ENCODE results near the gene CTNNA3. TPM values are rescaled to one million over a fixed set of nuclear protein-coding genes. Genes with fewer than 3 reads are reported as not detected.

The CTNNA3 gene
- total RNA-seq, 2 donors from 2014 or later, result 0.37 to 1.1 TPM

DNA sequence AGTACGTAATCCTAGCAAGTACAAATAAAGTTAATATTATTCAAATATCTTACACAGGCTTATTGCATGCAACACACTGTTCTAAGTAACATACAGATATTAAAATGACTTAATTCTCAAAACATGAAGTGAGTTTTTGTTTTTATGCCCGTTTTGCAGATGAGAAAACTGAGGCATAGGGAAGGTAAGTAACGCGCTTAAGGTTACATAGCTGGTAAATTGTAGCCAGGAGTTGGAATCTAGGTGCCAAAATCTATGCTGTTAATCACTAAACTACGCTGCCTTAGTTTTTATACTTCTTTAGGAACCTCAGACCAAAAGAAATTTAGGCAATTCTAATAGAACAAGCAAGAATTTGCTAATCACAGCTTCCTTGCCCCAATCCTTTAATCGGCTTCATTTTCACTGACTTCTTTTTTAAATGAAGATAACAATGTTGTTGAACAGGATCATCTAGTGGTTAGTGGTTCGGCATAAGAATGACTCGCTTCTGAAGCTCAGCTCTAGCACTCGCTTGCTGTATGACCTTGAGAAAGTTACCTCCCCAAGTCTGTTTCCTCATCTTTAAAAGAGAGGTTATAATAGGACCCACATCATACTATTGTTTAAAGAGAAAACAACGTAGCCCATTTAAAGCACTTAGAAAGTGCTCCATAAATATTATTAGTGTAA, 771.2 kb downstream of the CTNNA3 start:
- peaks cover 14% of the 10 kb centered on the region for H3K27me3 ChIP-seq
- H3K9ac ChIP-seq (ENCODE audit: low read depth in 2 of 2, low read length in 2 of 2), result no peak overlapping the region
- no peaks in the 10 kb centered on the region for H3K36me3 ChIP-seq
- no peaks in the 10 kb centered on the region for H3K4me1 ChIP-seq
- H3K9me3 ChIP-seq, result no peaks in the 10 kb centered on the region
- no peak overlapping the region for H3K4me3 ChIP-seq
- intact Hi-C loops (cut with DNase I), result loop anchor here (5.0 kb wide), 1 partner anchor 338 kb away; no protein-coding TSS in a partner anchor
- H3K27ac ChIP-seq, result no peak overlapping the region
- TF ChIP-seq, protein P1, sequence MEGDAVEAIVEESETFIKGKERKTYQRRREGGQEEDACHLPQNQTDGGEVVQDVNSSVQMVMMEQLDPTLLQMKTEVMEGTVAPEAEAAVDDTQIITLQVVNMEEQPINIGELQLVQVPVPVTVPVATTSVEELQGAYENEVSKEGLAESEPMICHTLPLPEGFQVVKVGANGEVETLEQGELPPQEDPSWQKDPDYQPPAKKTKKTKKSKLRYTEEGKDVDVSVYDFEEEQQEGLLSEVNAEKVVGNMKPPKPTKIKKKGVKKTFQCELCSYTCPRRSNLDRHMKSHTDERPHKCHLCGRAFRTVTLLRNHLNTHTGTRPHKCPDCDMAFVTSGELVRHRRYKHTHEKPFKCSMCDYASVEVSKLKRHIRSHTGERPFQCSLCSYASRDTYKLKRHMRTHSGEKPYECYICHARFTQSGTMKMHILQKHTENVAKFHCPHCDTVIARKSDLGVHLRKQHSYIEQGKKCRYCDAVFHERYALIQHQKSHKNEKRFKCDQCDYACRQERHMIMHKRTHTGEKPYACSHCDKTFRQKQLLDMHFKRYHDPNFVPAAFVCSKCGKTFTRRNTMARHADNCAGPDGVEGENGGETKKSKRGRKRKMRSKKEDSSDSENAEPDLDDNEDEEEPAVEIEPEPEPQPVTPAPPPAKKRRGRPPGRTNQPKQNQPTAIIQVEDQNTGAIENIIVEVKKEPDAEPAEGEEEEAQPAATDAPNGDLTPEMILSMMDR (IDR thresholded peaks at IDR 0.05), result no peak
- DNase-seq, result no peak

DNA sequence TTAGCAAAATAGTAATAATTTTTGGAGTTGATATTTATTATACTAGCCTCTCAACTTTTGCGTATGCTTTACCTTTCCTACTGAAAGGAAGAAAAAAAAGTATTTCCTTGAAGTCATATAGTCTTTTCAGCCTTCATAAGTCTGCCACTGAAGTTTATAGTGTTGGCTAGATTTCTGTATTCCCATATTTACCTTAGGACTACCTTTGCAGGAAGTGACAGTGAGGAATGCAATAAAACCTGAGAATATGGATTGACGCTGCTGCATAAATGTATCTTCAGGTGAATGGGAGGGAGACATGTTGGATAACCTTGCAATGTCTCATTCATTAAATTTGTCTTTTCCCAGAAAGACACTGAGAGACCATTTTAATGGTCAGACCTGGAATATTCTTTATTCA, 776.7 kb downstream of the CTNNA3 start:
- DNase-seq, result no peak
- Histone ChIP-seq H3K36me3 (no peaks in the 10 kb centered on the region), H3K9ac (ENCODE audit: low read depth in 2 of 2, low read length in 2 of 2) (no peak overlapping the region), H3K4me3 (no peak overlapping the region), H3K27me3 (no peaks in the 10 kb centered on the region), H3K4me1 (no peaks in the 10 kb centered on the region), H3K27ac (no peak overlapping the region), H3K9me3 (no peaks in the 10 kb centered on the region)
- intact Hi-C loops (cut with DNase I), result no loop called here
- TF ChIP-seq, protein P1 (IDR thresholded peaks at IDR 0.05), result no peak

DNA sequence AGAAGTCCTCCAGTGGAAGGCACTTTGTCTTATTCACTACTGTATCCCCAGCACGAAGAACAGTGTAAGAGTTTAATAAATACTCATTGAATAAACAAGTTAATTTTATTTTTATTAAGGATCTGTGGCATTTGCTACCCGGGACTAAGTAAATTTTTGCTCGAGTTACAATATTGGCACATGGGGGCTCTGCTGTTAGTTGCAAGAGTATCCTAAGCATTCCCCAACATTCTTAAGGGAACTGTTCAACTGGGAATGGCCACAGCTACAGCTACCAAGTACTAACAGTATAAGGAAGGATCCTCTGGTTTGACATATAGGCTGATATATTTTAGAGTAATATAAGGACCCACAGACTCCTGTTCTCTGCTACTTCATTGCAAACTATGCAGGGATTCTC, 778.9 kb downstream of the CTNNA3 start:
- Histone ChIP-seq H3K9ac (ENCODE audit: low read depth in 2 of 2, low read length in 2 of 2) (no peak overlapping the region), H3K4me3 (no peak overlapping the region), H3K9me3 (no peaks in the 10 kb centered on the region), H3K27me3 (no peaks in the 10 kb centered on the region), H3K4me1 (no peaks in the 10 kb centered on the region), H3K27ac (no peak overlapping the region), H3K36me3 (no peaks in the 10 kb centered on the region)
- intact Hi-C loops (cut with DNase I), result no loop called here
- TF ChIP-seq, protein P1 (IDR thresholded peaks at IDR 0.05), result no peak
- no peak for DNase-seq

DNA sequence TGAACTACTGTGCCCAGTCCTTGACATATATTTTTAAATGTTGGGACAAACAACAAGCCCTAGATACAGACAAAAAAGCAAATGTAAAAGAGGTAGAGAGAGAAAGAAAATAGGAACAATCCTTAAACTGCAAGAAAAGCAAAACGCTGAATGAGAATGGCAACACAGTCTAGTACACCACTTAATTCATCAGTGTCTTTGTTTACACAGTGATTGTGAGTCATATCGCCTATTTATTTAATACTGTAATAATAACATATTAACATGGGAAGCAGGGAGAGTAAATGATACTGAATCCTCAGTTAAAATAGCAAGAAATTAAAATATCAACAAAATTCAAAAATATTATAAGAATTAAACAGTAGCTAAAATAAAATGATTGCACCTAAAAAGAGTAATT, 780.0 kb downstream of the CTNNA3 start:
- H3K4me1 ChIP-seq, result no peaks in the 10 kb centered on the region

DNA sequence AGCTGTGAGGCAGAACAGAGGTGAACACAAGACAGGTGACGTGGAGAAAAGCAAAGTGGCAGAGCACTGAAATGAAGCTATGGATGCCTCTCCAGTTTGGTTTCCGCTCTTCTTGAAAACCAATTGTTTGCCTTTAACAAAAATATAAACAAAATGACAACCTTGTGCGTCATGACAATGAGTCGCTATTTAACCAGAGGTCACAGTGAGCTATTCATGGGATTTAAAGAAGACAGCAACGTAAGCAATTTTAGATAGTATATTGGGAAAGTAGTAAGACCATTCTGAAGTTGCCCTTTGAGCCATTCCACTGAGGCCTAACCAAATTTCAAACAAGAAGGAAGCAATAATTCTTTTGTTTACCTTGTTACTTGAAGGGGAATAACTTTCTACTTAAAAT, 785.3 kb downstream of the CTNNA3 start:
- no peaks in the 10 kb centered on the region for H3K27me3 ChIP-seq
- TF ChIP-seq, protein P1 (IDR thresholded peaks at IDR 0.05), result no peak
- intact Hi-C loops (cut with DNase I), result no loop called here
- no peak for DNase-seq
- no peak overlapping the region for H3K4me3 ChIP-seq
- no peaks in the 10 kb centered on the region for H3K4me1 ChIP-seq
- H3K9ac ChIP-seq (ENCODE audit: low read depth in 2 of 2, low read length in 2 of 2), result no peak overlapping the region
- H3K27ac ChIP-seq, result no peak overlapping the region
- H3K9me3 ChIP-seq, result no peaks in the 10 kb centered on the region
- no peaks in the 10 kb centered on the region for H3K36me3 ChIP-seq

More for the DNA sequence above, 780.0 kb downstream of the CTNNA3 start:
- no peak for DNase-seq
- Histone ChIP-seq H3K36me3 (no peaks in the 10 kb centered on the region), H3K27ac (no peak overlapping the region), H3K4me3 (no peak overlapping the region), H3K27me3 (no peaks in the 10 kb centered on the region), H3K9ac (ENCODE audit: low read depth in 2 of 2, low read length in 2 of 2) (no peak overlapping the region), H3K9me3 (no peaks in the 10 kb centered on the region)
- intact Hi-C loops (cut with DNase I), result no loop called here
- TF ChIP-seq, protein P1 (IDR thresholded peaks at IDR 0.05), result no peak

All from colonic mucosa (tissue), 4 donors.